ACC112 (cell line): ENCODE results near the gene HTR1D.
"Not testable (repeated sequence)": the region's sequence is repeated elsewhere in the genome, so short reads cannot be mapped to it uniquely, and the experiment has no call there.

Experiments
- H2AFZ ChIP-seq: fragments of 200-600 bp; sonication (generic); one replicate; pipeline ENCODE4 v1.6.0; 2017; ENCODE audit warnings: antibody characterized with exemption, low read length; ENCODE audit not compliant: unreplicated experiment
- H3K27ac ChIP-seq: fragments of 200-600 bp; sonication (generic); 2 replicates; pipeline ENCODE4 v1.5.1; 2014; ENCODE audit warnings: low read depth, mild to moderate bottlenecking, antibody characterized with exemption, low read length, moderate library complexity
- H3K27me3 ChIP-seq: fragments of 200-600 bp; sonication (generic); 2 replicates; pipeline ENCODE4 v1.6.1; 2014; ENCODE audit warnings: mild to moderate bottlenecking, antibody characterized with exemption, low read length, moderate library complexity, mixed read lengths; ENCODE audit not compliant: insufficient read depth
- H3K36me3 ChIP-seq: fragments of 200-600 bp; sonication (generic); 2 replicates; pipeline ENCODE4 v1.6.1; 2016; ENCODE audit warnings: mild to moderate bottlenecking, antibody characterized with exemption, low read length, moderate library complexity, mixed read lengths; ENCODE audit not compliant: insufficient read depth
- H3K4me1 ChIP-seq: fragments of 200-600 bp; sonication (generic); one replicate; pipeline ENCODE4 v1.6.1; 2016; ENCODE audit warnings: low read length, mixed read lengths; ENCODE audit not compliant: insufficient read depth, unreplicated experiment, control insufficient read depth
- H3K4me3 ChIP-seq: fragments of 200-600 bp; sonication (generic); 2 replicates; pipeline ENCODE4 v1.5.1; 2014; ENCODE audit warnings: mild to moderate bottlenecking, low read depth, low read length
- H3K79me2 ChIP-seq: fragments of 200-600 bp; sonication (generic); one replicate; pipeline ENCODE4 v1.6.0; 2016; ENCODE audit warnings: low read length; ENCODE audit not compliant: control insufficient read depth, unreplicated experiment, insufficient read depth

Gene HTR1D

GRCh38 chr1:23200883-23201282, 16.4 kb downstream of the HTR1D start:
- H2AFZ ChIP-seq = no peak overlapping the region
- no peak overlapping the region for H3K4me3 ChIP-seq
- H3K27me3 ChIP-seq = no peaks in the 10 kb centered on the region
- H3K27ac ChIP-seq = no peak overlapping the region
- H3K79me2 ChIP-seq = no peaks in the 10 kb centered on the region
- H3K36me3 ChIP-seq = no peaks in the 10 kb centered on the region
- H3K4me1 ChIP-seq = peaks cover 36% of the 10 kb centered on the region

- Histone ChIP-seq H3K27me3 (no peaks in the 10 kb centered on the region), H3K4me3 (no peak overlapping the region), H3K27ac (peak overlapping the region; percentile 99), H3K36me3 (no peaks in the 10 kb centered on the region), H3K4me1 (peaks cover 59% of the 10 kb centered on the region), H3K79me2 (no peaks in the 10 kb centered on the region), H2AFZ (no peak overlapping the region)
Observed at GRCh38 chr1:23198373-23198772, 18.9 kb downstream of the HTR1D start.

- Histone ChIP-seq H2AFZ (peak overlapping the region; percentile 28), H3K4me1 (peaks cover 49% of the 10 kb centered on the region), H3K27me3 (no peaks in the 10 kb centered on the region), H3K27ac (peak overlapping the region; percentile 99), H3K4me3 (no peak overlapping the region), H3K79me2 (no peaks in the 10 kb centered on the region), H3K36me3 (no peaks in the 10 kb centered on the region)
Observed at GRCh38 chr1:23196627-23197328, 20.5 kb downstream of the HTR1D start.

- Histone ChIP-seq H3K79me2 (no peaks in the 10 kb centered on the region), H3K4me3 (peak overlapping the region; percentile 5), H3K4me1 (peaks cover 48% of the 10 kb centered on the region), H3K27me3 (no peaks in the 10 kb centered on the region), H3K27ac (peak overlapping the region; percentile 99), H3K36me3 (no peaks in the 10 kb centered on the region), H2AFZ (no peak overlapping the region)
Observed at GRCh38 chr1:23194119-23194984, 22.9 kb downstream of the HTR1D start.

- no peaks in the 10 kb centered on the region for H3K79me2 ChIP-seq
- H2AFZ ChIP-seq = no peak overlapping the region
- peak overlapping the region; percentile 99 for H3K27ac ChIP-seq
- H3K27me3 ChIP-seq = no peaks in the 10 kb centered on the region
- no peak overlapping the region for H3K4me3 ChIP-seq
- H3K36me3 ChIP-seq = no peaks in the 10 kb centered on the region
- peaks cover 46% of the 10 kb centered on the region for H3K4me1 ChIP-seq
Observed at GRCh38 chr1:23193391-23194118, 23.7 kb downstream of the HTR1D start.

GRCh38 chr1:23191199-23191598, 26.1 kb downstream of the HTR1D start:
- Histone ChIP-seq H3K27me3 (no peaks in the 10 kb centered on the region), H3K27ac (no peak overlapping the region), H3K36me3 (no peaks in the 10 kb centered on the region), H3K79me2 (no peaks in the 10 kb centered on the region), H3K4me3 (no peak overlapping the region), H3K4me1 (peaks cover 34% of the 10 kb centered on the region), H2AFZ (no peak overlapping the region)

GRCh38 chr1:23188936-23189452, 28.3 kb downstream of the HTR1D start:
- not testable (repeated sequence) for H3K4me3 ChIP-seq, H2AFZ ChIP-seq, H3K36me3 ChIP-seq, H3K79me2 ChIP-seq, H3K27me3 ChIP-seq
- peak overlapping the region; percentile 59 for H3K27ac ChIP-seq
- H3K4me1 ChIP-seq = peaks cover 14% of the 10 kb centered on the region

GRCh38 chr1:23188434-23188884, 28.8 kb downstream of the HTR1D start:
- H3K36me3 ChIP-seq = no peaks in the 10 kb centered on the region
- H3K79me2 ChIP-seq = no peaks in the 10 kb centered on the region
- no peak overlapping the region for H3K4me3 ChIP-seq
- no peak overlapping the region for H2AFZ ChIP-seq
- H3K27ac ChIP-seq = peak overlapping the region; percentile 59
- no peaks in the 10 kb centered on the region for H3K27me3 ChIP-seq
- H3K4me1 ChIP-seq = peaks cover 9% of the 10 kb centered on the region

GRCh38 chr1:23187637-23188036, 29.7 kb downstream of the HTR1D start:
- H3K36me3 ChIP-seq = no peaks in the 10 kb centered on the region
- peak overlapping the region; percentile 59; the same call in 1 of the 2 replicates for H3K27ac ChIP-seq
- peaks cover 9% of the 10 kb centered on the region for H3K4me1 ChIP-seq
- no peak overlapping the region for H2AFZ ChIP-seq
- no peaks in the 10 kb centered on the region for H3K79me2 ChIP-seq
- H3K4me3 ChIP-seq = no peak overlapping the region
- no peaks in the 10 kb centered on the region for H3K27me3 ChIP-seq

- H2AFZ ChIP-seq = no peak overlapping the region
- H3K27ac ChIP-seq = no peak overlapping the region
- no peaks in the 10 kb centered on the region for H3K27me3 ChIP-seq
- peaks cover 9% of the 10 kb centered on the region for H3K4me1 ChIP-seq
- no peaks in the 10 kb centered on the region for H3K79me2 ChIP-seq
- H3K4me3 ChIP-seq = no peak overlapping the region
- H3K36me3 ChIP-seq = no peaks in the 10 kb centered on the region
Observed at GRCh38 chr1:23185381-23185780, 31.9 kb downstream of the HTR1D start.
